NOMO-1 treated with DMSO at 0.1 percent for 48 hours (cell line): ENCODE data around the gene CLRN3.

Experiments used
- DNase-seq: peaks from one replicate; lab custom pipeline; 2025; ENCODE audit not compliant: unreplicated experiment; lab: John Stamatoyannopoulos, UW

Gene CLRN3

DNA sequence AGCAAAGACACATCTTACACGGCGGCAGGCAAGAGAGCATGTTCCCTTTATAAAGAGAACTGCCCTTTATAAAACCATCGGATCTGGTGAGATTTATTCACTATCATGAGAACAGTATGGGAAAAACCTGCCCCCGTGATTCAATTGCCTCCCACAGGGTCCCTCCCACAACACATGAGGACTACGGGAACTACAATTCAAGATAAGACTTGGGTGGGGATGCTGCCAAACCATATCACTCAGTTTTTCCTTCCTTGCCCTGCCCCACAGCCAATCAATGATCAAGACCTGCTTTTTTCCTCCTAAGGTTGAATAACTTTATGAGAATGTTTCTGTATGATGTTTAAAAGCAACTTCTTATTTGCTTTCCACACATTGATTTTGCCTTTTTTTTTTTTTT is 11.0 kb upstream of the CLRN3 start:
- no peak for DNase-seq

DNA sequence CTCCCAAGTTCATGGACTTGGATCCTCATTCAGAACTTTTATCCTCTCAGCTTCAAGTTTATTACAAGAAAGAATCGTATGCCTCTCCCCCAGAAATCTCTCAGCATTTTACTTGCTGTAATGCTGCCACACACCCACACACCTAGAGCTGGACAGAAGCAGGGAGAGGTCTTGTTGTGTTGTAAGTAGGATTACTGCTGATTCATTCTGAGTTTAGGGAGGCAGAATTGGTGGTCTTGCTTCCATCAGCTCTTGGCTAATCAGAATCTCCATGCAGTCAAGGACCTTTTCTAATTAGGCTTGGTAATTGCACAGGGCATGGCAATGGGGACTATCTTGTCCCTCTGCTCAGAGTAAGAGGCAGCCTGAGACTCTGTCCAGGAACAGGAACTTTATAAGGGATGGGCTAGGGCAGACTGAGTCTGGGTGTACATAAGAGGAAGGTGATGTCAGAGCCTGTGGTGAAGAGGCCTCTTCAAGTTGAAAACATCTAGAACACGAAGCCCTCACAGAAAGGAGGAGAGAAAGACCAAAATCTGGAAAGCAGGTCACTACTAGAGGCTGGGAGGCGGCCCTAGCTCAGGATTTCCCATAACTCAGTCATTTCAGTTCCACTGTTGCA is 7.1 kb upstream of the CLRN3 start:
- DNase-seq: peak; percentile 78

DNA sequence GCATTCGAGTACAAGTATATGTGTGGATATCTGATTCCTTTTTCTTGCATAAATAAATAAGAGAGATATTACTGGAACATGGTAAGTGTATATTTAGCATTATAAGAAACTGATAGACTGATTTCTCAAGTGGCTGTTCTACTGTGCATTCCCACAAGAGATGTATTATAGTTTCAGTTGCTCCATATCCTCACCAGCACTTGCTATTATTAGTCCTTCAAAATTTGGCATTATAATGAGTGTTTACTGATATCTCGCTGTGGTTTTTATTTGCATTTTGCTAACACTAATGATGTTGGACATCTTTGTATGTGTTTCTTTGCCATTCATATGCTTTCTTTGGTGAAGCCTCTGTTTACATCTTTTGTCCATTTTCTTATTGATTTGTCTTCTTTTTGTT is 4.4 kb upstream of the CLRN3 start:
- DNase-seq: no peak

- DNase-seq: no peak
Measured at GRCh38 chr10:127896590-127896989, 3.8 kb upstream of the CLRN3 start.

GRCh38 chr10:127894146-127894545 is 1.4 kb upstream of the CLRN3 start:
- DNase-seq: no peak

GRCh38 chr10:127890832-127891334 is 1.9 kb downstream of the CLRN3 start:
- DNase-seq: no peak

GRCh38 chr10:127890216-127890615 is 2.5 kb downstream of the CLRN3 start:
- DNase-seq: no peak

- DNase-seq: no peak
Measured at GRCh38 chr10:127889605-127890195, 3.0 kb downstream of the CLRN3 start.

DNA sequence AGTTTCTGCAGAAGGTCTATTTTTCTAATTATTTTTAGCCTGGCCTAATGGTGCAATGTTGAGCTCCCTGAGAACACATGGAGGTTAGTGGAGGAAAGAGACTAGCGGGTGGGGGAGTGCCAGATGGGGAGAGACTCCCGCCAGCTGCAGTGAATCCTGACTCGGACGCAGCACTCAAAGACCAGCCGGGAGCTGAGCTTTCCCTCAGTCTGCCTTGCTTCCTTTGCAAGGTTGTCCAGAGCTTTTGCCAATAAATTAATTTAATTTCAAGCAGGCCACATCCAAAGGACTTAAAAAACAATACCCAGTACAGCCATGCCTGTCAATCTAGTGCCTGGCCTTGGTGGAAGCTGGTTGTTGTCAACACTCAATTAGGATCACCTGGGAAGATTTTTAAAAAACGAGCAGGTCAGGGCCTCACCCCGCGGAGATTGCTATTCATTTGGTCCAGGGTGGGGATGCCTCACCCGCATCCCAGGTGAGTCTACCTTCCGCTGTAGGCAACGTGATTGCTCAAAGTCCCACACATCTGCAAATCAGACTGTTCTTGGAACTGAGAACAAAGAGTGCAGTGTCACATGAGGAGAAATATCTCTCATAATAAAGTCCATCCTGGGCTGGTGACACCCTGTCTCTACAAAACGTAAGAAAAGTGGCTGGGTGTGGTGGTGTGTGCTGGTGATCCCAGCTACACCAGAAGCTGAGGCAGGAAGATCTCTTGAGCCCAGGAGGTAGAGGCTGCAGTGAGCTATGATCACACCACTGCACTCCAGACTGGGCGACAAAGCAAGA is 4.0 kb downstream of the CLRN3 start:
- DNase-seq: no peak

DNA sequence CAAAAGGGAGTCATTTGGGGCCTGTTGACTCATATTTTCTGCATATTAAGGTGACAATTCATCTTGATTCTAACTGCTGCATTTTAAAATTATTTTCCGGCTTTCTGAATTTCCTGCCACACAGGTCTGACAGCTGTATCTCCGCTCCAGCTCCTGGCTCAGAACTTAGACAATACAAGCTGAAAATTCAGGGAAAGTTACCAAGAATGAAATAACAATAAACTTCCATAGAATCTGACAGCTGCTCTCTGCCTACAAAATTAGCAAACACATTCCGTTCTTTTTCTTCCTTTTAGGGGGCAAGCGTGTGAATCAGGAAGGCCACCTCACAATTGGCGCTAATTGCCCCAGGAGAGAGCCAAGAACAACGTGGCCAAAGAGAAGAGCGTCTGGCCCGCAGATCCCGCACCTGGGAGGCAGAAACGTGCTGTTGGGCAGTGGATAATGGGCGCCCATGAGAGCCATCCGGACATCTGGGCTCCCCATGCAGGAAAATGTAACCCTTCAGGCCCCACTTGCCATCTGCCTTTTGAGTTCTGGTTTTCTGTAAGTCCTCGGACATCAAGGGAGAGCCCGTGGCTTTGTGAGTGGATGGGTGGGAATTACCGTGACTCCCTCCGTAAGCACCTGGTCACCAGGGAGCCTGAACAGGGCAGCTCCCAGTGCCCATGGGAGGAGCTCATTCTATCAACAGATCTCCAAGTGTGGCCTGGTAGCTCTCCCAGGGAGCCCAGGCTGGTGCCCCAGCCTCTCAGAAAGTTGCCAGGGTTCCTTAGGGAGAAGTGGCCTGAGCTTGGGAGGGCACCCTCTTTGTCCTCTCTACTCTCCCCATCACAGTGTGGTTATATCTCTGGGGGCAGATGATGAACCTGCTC is 5.0 kb downstream of the CLRN3 start:
- no peak for DNase-seq

DNA sequence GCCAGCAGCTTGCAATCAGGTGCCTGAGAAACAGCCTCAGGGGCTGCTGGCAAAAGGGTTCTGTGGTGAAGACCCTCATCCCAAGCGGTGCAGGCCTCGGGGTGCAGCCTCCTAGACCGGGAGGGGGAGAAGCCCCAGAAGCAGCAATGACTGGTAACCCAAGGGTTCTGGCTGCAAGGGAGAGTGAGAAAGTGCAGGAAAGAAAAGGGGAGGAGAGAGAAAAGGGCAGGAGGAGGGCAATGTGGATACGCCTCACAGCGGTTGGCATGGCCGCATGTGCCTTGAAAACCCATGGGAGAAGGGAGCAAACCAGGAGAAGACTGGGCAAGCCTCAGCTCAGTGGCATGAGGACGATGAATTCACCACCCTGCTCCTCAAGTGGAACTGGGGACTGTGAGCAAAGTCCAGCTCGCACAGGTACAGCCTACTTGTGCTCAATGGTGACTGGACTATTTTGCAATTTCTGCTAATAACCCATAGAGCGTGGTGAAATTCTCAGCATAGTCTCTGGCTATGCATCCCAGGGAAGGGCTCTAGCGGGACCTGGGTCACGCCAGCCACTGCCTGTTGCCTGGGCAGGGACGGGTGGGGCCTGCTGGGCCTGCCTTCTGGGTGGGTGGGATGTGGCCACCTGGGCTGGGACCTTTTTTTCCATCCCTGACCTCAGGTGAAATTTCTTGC is 6.2 kb downstream of the CLRN3 start:
- DNase-seq: no peak

DNA sequence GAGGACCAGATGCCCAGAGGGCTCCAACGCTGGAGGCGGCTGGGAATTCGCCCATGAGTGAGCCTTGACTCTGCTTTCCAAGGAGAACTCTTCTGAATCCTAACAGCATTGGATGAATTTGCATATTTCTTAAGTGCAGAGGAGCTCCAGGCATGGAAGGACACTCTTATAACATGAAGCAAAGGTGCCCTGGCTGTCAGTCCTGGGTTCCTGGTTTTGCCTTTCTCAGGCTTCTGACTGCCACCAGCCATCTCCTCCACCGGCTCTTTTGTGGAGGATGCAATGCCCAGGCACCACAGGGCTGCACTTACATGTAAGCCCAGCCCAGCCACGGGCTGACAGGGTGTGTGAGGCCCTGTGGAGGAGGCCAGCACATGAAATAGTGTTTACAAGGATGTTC is 8.2 kb downstream of the CLRN3 start:
- no peak for DNase-seq

GRCh38 chr10:127883516-127883915 is 9.2 kb downstream of the CLRN3 start:
- no peak for DNase-seq

DNA sequence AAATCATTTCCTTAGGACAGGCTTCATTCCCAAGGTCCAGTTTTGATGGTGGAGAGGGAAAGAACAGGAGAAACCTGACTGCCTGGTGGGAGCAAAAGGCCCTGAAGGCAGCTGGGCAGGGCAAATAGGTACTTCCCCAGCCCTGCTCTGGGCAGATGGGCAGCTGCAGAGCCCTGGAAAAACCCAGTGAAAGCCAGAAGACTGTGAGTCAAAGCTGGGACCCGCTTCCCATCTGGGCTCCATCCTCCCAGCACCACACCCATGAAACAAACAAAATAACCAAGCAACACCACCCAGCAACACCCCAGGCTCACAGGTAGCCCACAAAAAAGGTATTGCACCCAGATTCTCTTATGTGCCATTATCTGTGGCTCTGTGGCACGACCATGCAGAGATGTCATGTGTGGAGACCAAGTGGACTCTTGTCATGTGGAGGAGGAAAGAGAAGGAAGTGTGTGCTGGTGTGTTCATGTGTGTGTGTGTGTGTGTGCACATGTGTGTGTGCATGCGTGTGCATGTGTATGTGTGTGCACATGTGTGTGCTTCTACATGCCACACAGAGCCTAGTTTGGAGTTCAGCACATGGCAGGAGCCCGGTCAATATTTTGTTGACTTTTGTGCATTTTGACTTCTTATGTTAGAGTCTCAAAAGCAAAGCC is 9.8 kb downstream of the CLRN3 start:
- no peak for DNase-seq

DNA sequence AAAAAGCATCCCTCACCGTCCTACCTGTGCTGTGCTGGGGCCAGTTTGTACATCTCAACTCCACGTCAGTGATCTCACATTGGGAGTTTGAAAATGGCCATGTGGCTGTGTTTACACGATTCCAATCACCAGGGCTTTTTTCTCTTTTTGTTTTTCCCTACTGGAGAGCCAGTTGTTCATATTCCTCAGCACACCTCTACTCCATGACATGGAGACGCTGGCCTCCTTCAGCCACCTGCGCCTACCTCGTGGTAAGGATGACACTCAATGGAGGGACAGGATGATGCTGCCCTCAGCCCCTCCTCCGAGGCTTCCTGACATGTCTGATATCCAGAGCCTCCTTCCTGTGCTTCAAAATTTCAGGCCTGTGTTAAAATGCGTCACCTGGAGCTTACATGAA is 10.3 kb downstream of the CLRN3 start:
- DNase-seq: no peak

DNA sequence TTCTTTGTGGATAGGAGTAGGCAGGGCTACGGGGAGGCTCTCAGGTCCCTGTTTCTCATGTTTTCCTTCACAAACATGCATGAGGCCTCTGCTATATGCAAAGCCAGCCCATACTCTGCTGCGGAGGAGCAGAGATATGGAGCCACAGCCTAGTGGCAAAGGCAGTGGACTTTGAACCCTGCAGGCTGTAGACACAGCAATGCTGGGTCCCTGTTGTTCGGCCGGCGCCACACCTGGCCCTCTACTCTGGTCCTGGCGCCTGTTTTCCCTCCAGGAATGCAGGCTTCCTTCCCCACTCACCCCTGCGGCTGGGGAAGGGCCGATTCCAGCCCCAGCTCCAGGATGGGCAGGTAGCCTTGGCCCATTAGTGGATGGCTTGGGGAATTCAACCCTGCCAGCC is 11.5 kb downstream of the CLRN3 start:
- DNase-seq: no peak

DNA sequence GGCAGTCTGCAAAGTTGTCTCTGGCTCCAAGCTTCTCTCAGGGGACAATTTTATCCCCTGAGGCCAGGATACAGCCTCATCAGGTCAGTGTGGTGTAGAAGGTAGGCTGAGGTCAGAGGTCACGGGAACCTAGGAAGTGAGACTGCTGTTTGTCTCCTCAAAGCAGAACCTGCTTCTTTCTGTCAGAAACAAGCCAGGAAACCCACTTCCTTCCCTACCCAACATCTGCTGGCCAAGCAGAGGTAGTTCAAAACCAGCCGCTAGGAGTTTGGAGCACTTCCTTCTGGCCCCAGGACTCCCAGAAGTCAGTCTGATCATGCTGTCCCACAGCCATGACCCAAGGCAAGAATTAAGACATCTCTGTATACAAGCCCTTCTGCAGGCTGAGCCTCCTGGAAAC is 12.2 kb downstream of the CLRN3 start:
- DNase-seq: peak; percentile 85

- DNase-seq: no peak
Measured at GRCh38 chr10:127878475-127879055, 14.2 kb downstream of the CLRN3 start.

DNA sequence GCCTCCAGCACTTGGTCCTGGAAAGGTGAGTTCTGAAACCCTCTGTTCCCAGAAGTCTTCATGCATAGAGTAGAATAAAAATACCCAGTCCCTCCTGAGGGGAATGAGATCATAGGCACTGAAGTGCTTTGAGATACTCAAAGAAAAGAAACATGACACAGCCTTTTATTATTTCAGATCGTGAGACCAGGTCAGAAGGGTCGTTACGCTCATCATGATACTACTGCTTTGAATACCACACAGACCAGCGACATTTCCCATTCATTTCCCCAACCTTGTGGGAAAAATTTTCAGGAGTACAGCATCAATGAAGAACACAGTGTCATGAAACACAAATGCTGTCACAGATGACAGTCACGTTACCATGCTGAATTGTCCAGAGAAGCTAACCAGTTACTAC is 15.0 kb downstream of the CLRN3 start:
- DNase-seq: no peak

GRCh38 chr10:127877116-127877515 is 15.6 kb downstream of the CLRN3 start:
- DNase-seq: no peak
